HG03108 (cell line): ENCODE measurements around the gene ATP6V0D1.

Source experiments
- ATAC-seq: cut with Tn5 transposase; IDR thresholded peaks from one replicate; pipeline ENCODE4 v1.9.1; 2021; ENCODE audit warnings: moderate library complexity; ENCODE audit not compliant: unreplicated experiment

Gene ATP6V0D1

DNA sequence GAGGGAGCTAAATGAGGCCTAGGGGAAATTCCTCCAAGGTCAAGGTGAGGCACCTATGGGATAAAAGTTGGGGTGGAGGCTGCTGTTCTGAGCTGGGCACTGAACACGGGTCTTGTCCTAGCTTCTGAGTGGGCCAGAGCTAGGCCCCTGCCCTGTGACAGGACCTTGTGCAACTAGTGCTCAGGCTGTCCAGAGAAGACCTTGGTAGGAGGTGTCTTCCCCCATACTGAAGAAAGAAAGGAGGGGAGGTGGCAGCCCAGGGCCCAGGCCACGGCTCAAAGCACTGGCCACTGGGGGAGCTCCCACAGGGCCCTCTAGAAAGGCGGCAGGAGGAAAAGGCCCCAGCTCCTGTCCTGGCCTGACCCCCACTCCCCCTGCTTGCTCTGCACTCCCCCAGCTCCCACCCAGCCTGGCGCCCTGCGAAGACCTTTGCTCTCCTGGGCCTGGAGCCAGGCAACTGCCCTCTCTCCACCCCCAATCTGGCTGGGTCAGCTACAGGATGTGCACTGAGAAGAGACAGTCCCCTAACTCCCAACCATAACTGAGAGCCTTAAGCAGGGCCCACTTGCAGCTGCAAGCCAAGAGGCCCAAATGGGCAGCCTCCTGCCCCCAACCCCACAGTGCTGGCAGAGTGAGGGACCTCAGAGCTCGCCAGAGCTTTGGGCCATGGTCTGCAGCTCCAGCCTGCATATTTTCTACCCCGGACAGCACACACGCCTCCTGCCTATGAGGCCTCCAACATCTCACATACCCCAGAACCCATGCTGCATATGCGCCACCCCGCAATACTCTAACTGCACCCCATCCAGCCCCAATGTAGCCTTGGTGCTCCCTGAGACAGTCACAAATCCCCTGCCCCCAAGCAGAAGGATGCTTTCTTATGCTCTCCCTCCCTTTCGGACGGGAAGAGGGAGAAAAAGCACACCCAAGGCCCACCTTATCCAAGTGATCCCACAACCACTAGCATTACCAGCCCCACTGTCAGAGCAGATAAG is 34.7 kb downstream of the ATP6V0D1 start:
- ATAC-seq, result no peak

GRCh38 chr16:67445441-67445912 is 35.5 kb downstream of the ATP6V0D1 start:
- ATAC-seq, result no peak

DNA sequence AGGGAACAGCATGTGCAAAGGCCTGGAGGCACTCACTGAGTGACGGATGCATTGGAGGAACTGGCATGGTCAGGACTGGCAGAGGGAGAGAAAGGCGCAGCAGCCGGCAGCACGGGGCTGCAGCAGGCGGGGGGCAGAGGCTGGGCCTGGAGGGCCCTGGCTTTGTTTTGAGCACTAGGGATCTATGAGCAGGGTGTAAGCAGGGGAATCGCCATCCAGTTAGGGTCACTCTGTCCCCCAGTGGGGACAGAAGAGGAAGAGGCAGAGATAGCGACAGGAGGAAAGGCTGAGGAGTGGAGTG is 35.9 kb downstream of the ATP6V0D1 start:
- no peak for ATAC-seq

DNA sequence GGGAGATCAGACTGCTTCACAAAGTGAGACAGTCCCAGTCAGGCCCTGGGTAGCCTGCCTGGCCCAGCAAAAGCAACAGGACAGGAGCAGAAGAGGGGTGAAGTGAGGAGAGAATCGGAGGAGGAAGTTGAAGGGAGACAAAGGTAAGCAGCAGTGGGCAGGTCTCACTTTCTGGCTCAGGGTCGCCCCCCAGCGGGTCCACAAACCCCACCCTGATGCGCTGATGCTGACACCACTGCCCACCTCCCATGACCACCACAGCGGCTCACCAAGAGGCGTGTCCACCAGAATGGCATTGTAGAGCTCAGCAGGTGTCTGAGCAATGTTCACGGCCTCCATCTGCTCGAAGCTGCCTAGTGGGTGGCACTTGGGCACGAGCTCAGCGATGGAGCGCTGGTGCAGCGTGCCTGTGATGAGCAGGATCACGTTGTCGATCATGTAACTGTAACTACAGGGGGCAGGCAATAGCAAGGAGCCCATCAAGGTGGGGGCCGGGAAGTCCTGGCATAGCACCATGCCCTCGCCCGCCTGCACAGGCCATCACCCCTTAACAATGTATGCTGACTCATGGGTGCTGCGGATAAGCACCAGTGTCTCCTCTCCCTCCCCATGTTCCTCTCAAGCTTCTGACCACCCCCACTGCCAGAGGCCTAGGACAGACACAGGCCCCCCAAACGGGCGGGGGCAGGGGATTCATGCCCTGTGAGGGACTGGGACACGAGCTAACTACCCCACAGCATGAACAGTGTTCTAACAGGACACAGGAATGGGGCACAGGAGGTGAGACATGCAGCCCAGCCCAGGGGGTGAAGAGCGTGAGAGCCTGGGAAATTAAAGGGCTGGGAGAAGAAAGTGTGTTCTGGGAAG is 36.5 kb downstream of the ATP6V0D1 start:
- ATAC-seq, result no peak

- no peak for ATAC-seq
Observed at GRCh38 chr16:67443265-67443664, 37.7 kb downstream of the ATP6V0D1 start.

GRCh38 chr16:67442581-67443255 is 38.2 kb downstream of the ATP6V0D1 start:
- ATAC-seq, result no peak

- ATAC-seq, result no peak
Observed at GRCh38 chr16:67441907-67442306, 39.0 kb downstream of the ATP6V0D1 start.

- ATAC-seq, result no peak
Observed at GRCh38 chr16:67441271-67441753, 39.6 kb downstream of the ATP6V0D1 start.

- ATAC-seq, result no peak
Observed at GRCh38 chr16:67438824-67439393, 42.0 kb downstream of the ATP6V0D1 start.

GRCh38 chr16:67438098-67438791 is 42.7 kb downstream of the ATP6V0D1 start:
- no peak for ATAC-seq

DNA sequence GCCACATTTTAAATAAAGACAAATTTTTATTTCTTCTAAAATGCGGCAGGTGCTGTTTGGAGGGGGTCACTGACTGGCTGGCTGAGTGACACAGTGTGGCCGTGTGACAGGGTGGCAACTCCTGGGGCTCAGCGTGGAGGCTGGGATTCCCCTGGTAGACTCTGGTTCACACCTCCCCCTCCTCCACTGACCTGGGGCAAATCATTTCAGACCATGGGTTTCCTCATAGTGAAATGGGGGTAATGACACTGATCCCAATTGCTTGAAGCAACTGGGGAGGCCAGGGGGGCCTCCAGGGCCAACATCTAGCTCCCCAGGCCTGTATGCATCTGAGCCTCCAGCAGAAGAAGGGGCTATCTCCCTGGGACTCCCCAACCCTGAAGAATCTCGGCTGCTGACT is 43.4 kb downstream of the ATP6V0D1 start:
- no peak for ATAC-seq

DNA sequence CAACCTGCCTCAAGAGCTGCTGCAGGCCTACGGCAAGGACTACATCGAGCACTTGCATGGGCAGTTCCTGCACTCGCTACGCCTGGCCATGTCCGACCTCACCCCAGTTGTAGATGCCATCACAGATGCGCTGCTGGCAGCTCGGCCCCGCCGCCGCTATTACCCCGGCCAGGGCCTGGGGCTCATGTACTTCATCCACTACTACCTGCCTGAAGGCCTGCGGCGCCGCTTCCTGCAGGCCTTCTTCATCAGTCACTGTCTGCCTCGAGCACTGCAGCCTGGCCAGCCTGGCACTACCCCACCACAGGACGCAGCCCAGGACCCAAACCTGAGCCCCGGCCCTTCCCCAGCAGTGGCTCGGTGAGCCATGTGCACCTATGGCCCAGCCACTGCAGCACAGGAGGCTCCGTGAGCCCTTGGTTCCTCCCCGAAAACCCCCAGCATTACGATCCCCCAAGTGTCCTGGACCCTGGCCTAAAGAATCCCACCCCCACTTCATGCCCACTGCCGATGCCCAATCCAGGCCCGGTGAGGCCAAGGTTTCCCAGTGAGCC is 44.2 kb downstream of the ATP6V0D1 start:
- ATAC-seq, result no peak

DNA sequence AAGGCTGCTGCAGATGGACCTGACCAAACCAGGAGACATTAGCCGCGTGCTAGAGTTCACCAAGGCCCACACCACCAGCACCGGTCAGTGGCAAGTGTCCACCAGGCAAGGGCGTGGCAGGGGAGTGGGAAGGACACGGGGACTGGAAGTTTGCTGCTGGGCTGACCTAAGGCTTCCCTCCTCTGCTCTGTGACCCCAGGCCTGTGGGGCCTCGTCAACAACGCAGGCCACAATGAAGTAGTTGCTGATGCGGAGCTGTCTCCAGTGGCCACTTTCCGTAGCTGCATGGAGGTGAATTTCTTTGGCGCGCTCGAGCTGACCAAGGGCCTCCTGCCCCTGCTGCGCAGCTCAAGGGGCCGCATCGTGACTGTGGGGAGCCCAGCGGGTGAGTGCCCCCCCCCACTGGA is 45.2 kb downstream of the ATP6V0D1 start:
- no peak for ATAC-seq

DNA sequence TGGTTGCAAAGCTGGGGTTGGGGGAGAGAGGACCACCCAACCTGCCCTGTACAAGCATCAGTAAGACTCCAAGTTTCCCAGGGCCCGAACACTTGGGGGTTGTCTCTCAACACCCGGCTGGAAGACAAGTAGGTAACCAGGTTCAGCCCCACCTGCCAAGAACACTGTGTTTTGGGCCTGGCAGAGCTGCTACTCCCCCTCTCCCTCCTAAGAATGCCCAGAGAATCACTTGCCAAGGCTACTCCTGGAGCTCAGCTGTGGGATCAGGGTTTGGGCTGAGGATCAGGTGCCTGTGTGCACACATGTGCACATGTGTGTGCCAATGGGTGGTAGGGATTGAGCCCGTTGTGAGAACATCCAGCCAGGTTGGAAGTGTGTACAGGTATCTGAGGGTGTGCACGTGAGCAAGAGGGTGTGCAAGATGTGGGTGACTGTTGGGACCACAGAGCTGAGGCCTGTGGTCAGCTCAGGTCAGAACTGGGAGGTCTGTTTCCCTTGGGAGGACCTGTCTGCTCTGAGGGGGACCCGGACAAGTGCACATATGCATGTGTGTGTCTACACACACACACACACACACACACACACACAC is 47.7 kb downstream of the ATP6V0D1 start:
- no peak for ATAC-seq

DNA sequence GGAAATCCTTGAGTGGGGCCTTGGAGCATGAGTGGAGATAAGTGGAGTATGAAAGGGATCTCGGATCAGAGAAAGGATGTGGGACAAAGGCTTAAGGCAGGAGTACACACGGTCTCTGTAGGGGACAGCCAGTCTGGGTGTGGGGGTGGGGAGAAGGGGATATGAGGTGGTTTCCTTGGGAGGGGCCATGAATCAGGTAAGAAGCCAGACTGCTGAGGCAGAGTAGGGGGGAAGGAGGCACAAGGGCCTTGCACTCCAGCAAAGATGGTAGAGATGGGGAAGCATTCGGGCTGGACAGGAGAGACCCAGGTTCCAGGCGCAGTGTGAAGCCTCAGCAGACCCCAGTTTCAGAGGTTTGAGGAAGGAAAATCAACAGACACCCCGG is 48.5 kb downstream of the ATP6V0D1 start:
- no peak for ATAC-seq

DNA sequence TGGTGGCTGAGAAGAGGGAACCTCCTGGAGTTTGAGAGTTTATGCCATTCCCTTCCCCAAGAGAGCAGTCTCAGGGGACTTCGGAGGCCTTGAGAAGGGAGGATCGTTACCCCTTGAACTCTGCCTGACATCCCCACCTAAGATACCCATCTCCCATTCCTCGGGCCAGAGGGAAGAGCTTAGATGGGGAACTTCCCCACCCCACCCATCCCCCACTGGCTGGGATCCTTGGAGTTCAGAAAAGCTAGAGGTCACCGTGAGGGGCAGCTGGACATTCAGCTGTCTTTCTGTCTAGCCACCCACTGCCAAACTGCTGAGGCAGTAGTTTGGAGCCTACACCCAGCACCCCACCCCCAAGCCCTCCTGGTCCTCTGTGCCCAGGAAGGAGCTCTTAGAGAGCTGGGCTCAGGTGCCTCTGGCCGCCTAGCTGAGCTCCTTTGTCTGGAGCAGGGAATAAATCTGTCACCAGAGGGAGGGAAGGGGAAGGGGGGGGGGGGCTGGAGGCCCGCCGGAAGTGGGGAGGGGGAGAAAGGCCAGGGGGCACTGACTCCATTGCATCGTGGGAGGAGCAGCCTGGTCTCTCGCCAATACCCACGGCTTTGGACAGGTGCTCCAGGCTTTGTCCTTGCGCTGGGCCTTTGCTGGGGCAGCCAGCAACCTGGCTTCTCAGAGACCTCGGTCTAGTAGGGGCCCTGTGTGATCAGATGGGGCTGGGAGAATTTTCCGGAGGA is 49.0 kb downstream of the ATP6V0D1 start:
- no peak for ATAC-seq

- ATAC-seq, result no peak
Observed at GRCh38 chr16:67430977-67431774, 49.8 kb downstream of the ATP6V0D1 start, which contains the start of gene HSD11B2. TSS of gene HSD11B2 (plus strand) at chr16:67431121. CDS start at chr16:67431249, 128 bp downstream.

GRCh38 chr16:67430504-67430976 is 50.4 kb downstream of the ATP6V0D1 start:
- no peak for ATAC-seq
